Measurements from ENCODE around the gene TRPT1.

DNA sequence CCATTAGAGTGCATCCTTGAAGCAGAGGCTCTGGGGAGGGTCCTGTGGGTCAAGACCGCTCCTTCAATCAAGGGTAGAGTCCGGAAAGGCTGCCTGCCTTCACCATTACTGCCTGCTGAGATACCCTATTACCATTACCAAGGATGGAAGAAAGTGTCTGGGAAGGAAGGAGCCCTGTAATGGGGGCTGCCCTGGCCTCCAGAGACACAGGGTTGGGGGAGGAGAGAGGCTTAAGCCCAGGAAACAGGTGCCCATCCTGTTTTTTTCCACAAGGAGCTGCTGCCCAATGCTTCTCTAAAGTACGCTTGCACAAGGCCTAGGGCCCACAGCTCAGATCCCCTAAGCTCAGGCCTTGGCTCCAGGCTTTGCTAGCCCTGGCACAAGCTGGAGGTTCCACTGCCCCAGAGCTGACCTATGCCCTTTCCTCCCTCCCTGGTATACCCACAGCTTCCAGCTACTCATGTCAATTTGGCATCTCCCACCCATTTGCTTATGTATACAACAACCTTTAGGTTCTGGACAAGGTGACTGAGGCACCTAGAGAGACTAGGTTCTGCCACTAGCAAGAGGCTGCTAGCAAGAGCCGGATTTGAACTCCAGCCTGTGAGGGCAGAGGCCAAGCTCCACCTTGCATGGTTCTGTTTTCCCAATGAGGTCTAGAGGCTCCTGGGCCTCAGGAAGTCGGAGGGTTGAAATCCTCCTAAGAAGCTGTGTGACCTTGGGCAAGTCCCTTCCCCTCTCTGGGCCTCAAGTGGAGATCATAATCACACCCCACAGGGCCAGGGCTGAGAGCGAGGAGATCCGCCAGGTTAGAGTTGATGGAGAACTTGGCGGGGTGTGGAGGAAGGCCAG is 23.8 kb upstream of the TRPT1 start:
- TF ChIP-seq CTCF (conservative IDR thresholded peaks at IDR 0.05; ENCODE audit: low read length), result no peak
- no peak for TF ChIP-seq EZH2phosphoT487 (IDR thresholded peaks at IDR 0.05; ENCODE audit: borderline replicate concordance, low read depth, low read length)
